WTC11 (cell line): ENCODE measurements around the gene ITGA8. TPM values are rescaled to one million over a fixed set of nuclear protein-coding genes. Genes with fewer than 3 reads are reported as not detected.
"Not testable (repeated sequence)": the region's sequence is repeated elsewhere in the genome, so short reads cannot be mapped to it uniquely, and the experiment has no call there.

ENCODE experiments used
- ATAC-seq: fragments of 200-7000 bp; cut with Tn5 transposase; 2 replicates; pipeline ENCODE4 v1.10.0; 2021; ENCODE audit warnings: mild to moderate bottlenecking, moderate library complexity
- CTCF ChIA-PET: fragments of 300-600 bp; sonication (Branson Sonifier 250); formaldehyde crosslinking; loops from one replicate; lab custom pipeline; 2021; ENCODE audit warnings: antibody characterized with exemption; lab: Charles Lee
- POLR2A ChIA-PET: fragments of 350-600 bp; sonication (Branson Sonifier 250); formaldehyde crosslinking; loops from one replicate; lab custom pipeline; 2021; ENCODE audit warnings: antibody characterized with exemption; lab: Charles Lee
- DNase-seq: peaks from one replicate; pipeline ENCODE4 v3.0.0; 2021; ENCODE audit warnings: low spot score
- H3K27ac Mint-ChIP-seq: 2 replicates; pipeline ENCODE4 v1.8.0; 2021; ENCODE audit warnings: mixed read lengths
- H3K27me3 Mint-ChIP-seq: 2 replicates; pipeline ENCODE4 v1.8.0; 2021; ENCODE audit warnings: low read depth, mild to moderate bottlenecking, moderate library complexity, mixed read lengths
- H3K36me3 Mint-ChIP-seq: 2 replicates; pipeline ENCODE4 v1.8.0; 2021; ENCODE audit warnings: mixed read lengths
- H3K4me1 Mint-ChIP-seq: 2 replicates; pipeline ENCODE4 v1.8.0; 2022; ENCODE audit warnings: mixed read lengths
- H3K4me3 Mint-ChIP-seq: 2 replicates; pipeline ENCODE4 v1.8.0; 2021; ENCODE audit warnings: mild to moderate bottlenecking, moderate library complexity, mixed read lengths
- H3K9me3 Mint-ChIP-seq: 2 replicates; pipeline ENCODE4 v1.8.0; 2021; ENCODE audit warnings: mixed read lengths
- E2F4 ChIP-seq: sonication (generic); formaldehyde crosslinking; IDR thresholded peaks from 2 replicates; pipeline ENCODE4 v1.8.1; 2022; ENCODE audit warnings: low read depth, mild to moderate bottlenecking, moderate library complexity, missing genetic modification reagents, borderline replicate concordance
- ETV6 ChIP-seq: sonication (generic); formaldehyde crosslinking; IDR thresholded peaks from 2 replicates; pipeline ENCODE4 v1.8.1; 2022; ENCODE audit warnings: mild to moderate bottlenecking, missing genetic modification reagents
- GTF2I ChIP-seq: fragments of 250-450 bp; sonication (Bioruptor Pico); conservative IDR thresholded peaks from 2 replicates; pipeline ENCODE4 v1.4.0; 2021; ENCODE audit warnings: mild to moderate bottlenecking
- HMGA2 ChIP-seq: fragments of 250-450 bp; sonication (Bioruptor Pico); IDR thresholded peaks from 2 replicates; pipeline ENCODE4 v1.4.0; 2021; ENCODE audit warnings: mild to moderate bottlenecking, moderate library complexity
- IRF2 ChIP-seq: sonication (generic); formaldehyde crosslinking; IDR thresholded peaks from 2 replicates; pipeline ENCODE4 v1.8.0; 2022; ENCODE audit warnings: low read depth, missing genetic modification reagents, borderline replicate concordance
- JAZF1 ChIP-seq: fragments of 250-450 bp; sonication (Bioruptor Pico); IDR thresholded peaks from 2 replicates; pipeline ENCODE4 v1.9.0; 2021; ENCODE audit warnings: moderate library complexity, mild to moderate bottlenecking, inconsistent platforms
- KAT7 ChIP-seq: sonication (generic); formaldehyde crosslinking; IDR thresholded peaks from 2 replicates; pipeline ENCODE4 v1.8.1; 2023; ENCODE audit warnings: missing genetic modification reagents, mild to moderate bottlenecking, borderline replicate concordance
- PRDM15 ChIP-seq: sonication (generic); formaldehyde crosslinking; IDR thresholded peaks from 2 replicates; pipeline ENCODE4 v1.8.0; 2022; ENCODE audit warnings: missing genetic modification reagents
- PREB ChIP-seq: sonication (generic); formaldehyde crosslinking; IDR thresholded peaks from 2 replicates; pipeline ENCODE4 v1.8.1; 2022; ENCODE audit warnings: mild to moderate bottlenecking, missing genetic modification reagents, moderate library complexity, borderline replicate concordance
- PRRX2 ChIP-seq: fragments of 250-450 bp; sonication (Bioruptor Pico); IDR thresholded peaks from 2 replicates; pipeline ENCODE4 v1.8.0; 2021; ENCODE audit warnings: mild to moderate bottlenecking
- SOX15 ChIP-seq: fragments of 250-450 bp; sonication (Bioruptor Pico); IDR thresholded peaks from 2 replicates; pipeline ENCODE4 v1.9.0; 2021; ENCODE audit warnings: mild to moderate bottlenecking
- TEAD1 ChIP-seq: sonication (generic); formaldehyde crosslinking; IDR thresholded peaks from 2 replicates; pipeline ENCODE4 v1.8.0; 2022; ENCODE audit warnings: mild to moderate bottlenecking, missing genetic modification reagents
- TEAD4 ChIP-seq: sonication (generic); formaldehyde crosslinking; IDR thresholded peaks from 2 replicates; pipeline ENCODE4 v1.8.0; 2022; ENCODE audit warnings: mild to moderate bottlenecking, missing genetic modification reagents
- USF2 ChIP-seq: sonication (generic); formaldehyde crosslinking; IDR thresholded peaks from 2 replicates; pipeline ENCODE4 v1.8.1; 2023; ENCODE audit warnings: mild to moderate bottlenecking, missing genetic modification reagents, moderate library complexity
- ZMAT4 ChIP-seq: fragments of 250-450 bp; sonication (Bioruptor Pico); IDR thresholded peaks from 2 replicates; pipeline ENCODE4 v1.9.0; 2021; ENCODE audit warnings: mild to moderate bottlenecking
- ZNF121 ChIP-seq: sonication (generic); formaldehyde crosslinking; IDR thresholded peaks from 2 replicates; pipeline ENCODE4 v1.8.0; 2023; ENCODE audit warnings: missing genetic modification reagents
- ZNF423 ChIP-seq: fragments of 250-450 bp; sonication (Bioruptor Pico); IDR thresholded peaks from 2 replicates; pipeline ENCODE4 v2.1.2; 2022; ENCODE audit warnings: mild to moderate bottlenecking, moderate library complexity
- ZNF425 ChIP-seq: fragments of 250-450 bp; sonication (Bioruptor Pico); conservative IDR thresholded peaks from 2 replicates; pipeline ENCODE4 v1.9.0; 2021; ENCODE audit warnings: mild to moderate bottlenecking
- total RNA-seq: library from RNA; stranded (reverse); gene quantifications from 3 replicates; pipeline ENCODE4 v1.2.3, GENCODE V29; 2021

Gene ITGA8
- total RNA-seq, 1 experiment from 2014 or later = not detected

- ChIA-PET POLR2A (no interaction called here), CTCF (interaction anchor here (1.6 kb wide), 2 partner anchors 39 to 241 kb away, joined by 4 to 5 read pairs; partner anchors contain the start of gene ITGA8)
- H3K27ac Mint-ChIP-seq = no peak overlapping the region
- TF ChIP-seq ZNF423 (peak; percentile 91), ZMAT4 (no peak)
- peaks cover 5% of the 10 kb centered on the region for H3K9me3 Mint-ChIP-seq
- H3K27me3 Mint-ChIP-seq = peaks cover 84% of the 10 kb centered on the region
- peak; percentile 62 for ATAC-seq
- DNase-seq = no peak
- peaks cover 5% of the 10 kb centered on the region for H3K36me3 Mint-ChIP-seq
- H3K4me1 Mint-ChIP-seq = peaks cover 29% of the 10 kb centered on the region
- no peak overlapping the region for H3K4me3 Mint-ChIP-seq
Observed at GRCh38 chr10:15478429-15478828, 241.3 kb downstream of the ITGA8 start.

- Mint-ChIP-seq H3K9me3 (peaks cover 5% of the 10 kb centered on the region), H3K27me3 (peaks cover 97% of the 10 kb centered on the region), H3K4me3 (no peak overlapping the region), H3K27ac (no peak overlapping the region), H3K36me3 (peaks cover 5% of the 10 kb centered on the region), H3K4me1 (peaks cover 46% of the 10 kb centered on the region)
- ATAC-seq = no peak
- DNase-seq = no peak
- ChIA-PET POLR2A (no interaction called here), CTCF (no interaction called here)
- TF ChIP-seq SOX15 (CRISPR knock-in tag) (no peak), JAZF1 (CRISPR knock-in tag) (no peak), TEAD1 (CRISPR knock-in tag) (no peak), PRDM15 (CRISPR knock-in tag) (no peak), KAT7 (CRISPR knock-in tag) (no peak), TEAD4 (CRISPR knock-in tag) (no peak), ZNF425 (CRISPR knock-in tag) (no peak), E2F4 (CRISPR knock-in tag) (no peak)
Observed at GRCh38 chr10:15476337-15476736, 243.4 kb downstream of the ITGA8 start.

GRCh38 chr10:15475439-15475838 is 244.3 kb downstream of the ITGA8 start:
- ATAC-seq, H3K4me3 Mint-ChIP-seq, CTCF ChIA-PET, H3K27ac Mint-ChIP-seq, POLR2A ChIA-PET, H3K9me3 Mint-ChIP-seq, H3K36me3 Mint-ChIP-seq, DNase-seq: not testable (repeated sequence)
- Mint-ChIP-seq H3K27me3 (peaks cover 98% of the 10 kb centered on the region), H3K4me1 (peaks cover 52% of the 10 kb centered on the region)

GRCh38 chr10:15474671-15475070 is 245.1 kb downstream of the ITGA8 start:
- POLR2A ChIA-PET = no interaction called here
- Mint-ChIP-seq H3K27ac (no peak overlapping the region), H3K4me1 (peaks cover 57% of the 10 kb centered on the region), H3K36me3 (peaks cover 5% of the 10 kb centered on the region), H3K27me3 (peaks cover 98% of the 10 kb centered on the region), H3K4me3 (no peak overlapping the region), H3K9me3 (peaks cover 5% of the 10 kb centered on the region)
- CTCF ChIA-PET = interaction anchor here (0.5 kb wide), 1 partner anchor 175 kb away, joined by 4 read pairs; no protein-coding TSS in a partner anchor
- ATAC-seq = no peak
- no peak for DNase-seq
- TF ChIP-seq PREB = no peak
- TF ChIP-seq ZNF121 (CRISPR knock-in tag) = no peak
- no peak for TF ChIP-seq HMGA2
- no peak for TF ChIP-seq ZNF425 (CRISPR knock-in tag)
- TF ChIP-seq ETV6 (CRISPR knock-in tag) = no peak
- TF ChIP-seq USF2 = no peak
- TF ChIP-seq IRF2 (CRISPR knock-in tag) = no peak
- TF ChIP-seq GTF2I (CRISPR knock-in tag) = no peak
- no peak for TF ChIP-seq PRRX2 (CRISPR knock-in tag)
